ENCODE results near the gene ERO1B.
"Not testable (repeated sequence)": the region's sequence is repeated elsewhere in the genome, so short reads cannot be mapped to it uniquely, and the experiment has no call there.

The ERO1B gene

GRCh38 chr1:236204039-236204438 is 77.7 kb downstream of the ERO1B start:
- no peak for DNase-seq (ENCODE audit: low read depth)
- TF ChIP-seq, protein P1, sequence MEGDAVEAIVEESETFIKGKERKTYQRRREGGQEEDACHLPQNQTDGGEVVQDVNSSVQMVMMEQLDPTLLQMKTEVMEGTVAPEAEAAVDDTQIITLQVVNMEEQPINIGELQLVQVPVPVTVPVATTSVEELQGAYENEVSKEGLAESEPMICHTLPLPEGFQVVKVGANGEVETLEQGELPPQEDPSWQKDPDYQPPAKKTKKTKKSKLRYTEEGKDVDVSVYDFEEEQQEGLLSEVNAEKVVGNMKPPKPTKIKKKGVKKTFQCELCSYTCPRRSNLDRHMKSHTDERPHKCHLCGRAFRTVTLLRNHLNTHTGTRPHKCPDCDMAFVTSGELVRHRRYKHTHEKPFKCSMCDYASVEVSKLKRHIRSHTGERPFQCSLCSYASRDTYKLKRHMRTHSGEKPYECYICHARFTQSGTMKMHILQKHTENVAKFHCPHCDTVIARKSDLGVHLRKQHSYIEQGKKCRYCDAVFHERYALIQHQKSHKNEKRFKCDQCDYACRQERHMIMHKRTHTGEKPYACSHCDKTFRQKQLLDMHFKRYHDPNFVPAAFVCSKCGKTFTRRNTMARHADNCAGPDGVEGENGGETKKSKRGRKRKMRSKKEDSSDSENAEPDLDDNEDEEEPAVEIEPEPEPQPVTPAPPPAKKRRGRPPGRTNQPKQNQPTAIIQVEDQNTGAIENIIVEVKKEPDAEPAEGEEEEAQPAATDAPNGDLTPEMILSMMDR (IDR thresholded peaks at IDR 0.05; ENCODE audit: insufficient read depth, low read depth, low read length, missing control alignments), result no peak
- H3K4me3 ChIP-seq (ENCODE audit: low read depth, low read length), result no peak overlapping the region

DNA sequence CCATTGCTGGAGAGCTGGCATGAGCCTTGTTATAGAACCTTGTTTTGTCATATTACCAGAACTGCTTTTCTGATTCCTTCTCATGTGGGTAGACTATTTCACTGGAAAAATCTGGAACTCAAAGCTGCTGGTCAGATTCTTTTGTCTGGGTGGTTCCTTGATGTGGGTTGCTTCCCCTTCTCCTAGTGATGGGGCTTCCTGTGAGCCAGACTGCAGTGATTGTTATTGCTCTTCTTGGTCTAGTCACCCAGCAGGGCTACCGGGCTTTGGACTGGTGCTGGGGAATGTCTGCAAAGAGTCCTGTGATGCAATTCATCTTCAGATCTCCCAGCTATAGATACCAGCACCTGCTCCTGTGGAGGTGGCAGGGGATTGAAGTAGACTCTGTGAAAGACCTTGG is 80.0 kb downstream of the ERO1B start:
- H3K4me3 ChIP-seq (ENCODE audit: low read depth, low read length), result no peak overlapping the region
- TF ChIP-seq, protein P1 (IDR thresholded peaks at IDR 0.05; ENCODE audit: insufficient read depth, low read depth, low read length, missing control alignments), result no peak
- no peak for DNase-seq (ENCODE audit: low read depth)

DNA sequence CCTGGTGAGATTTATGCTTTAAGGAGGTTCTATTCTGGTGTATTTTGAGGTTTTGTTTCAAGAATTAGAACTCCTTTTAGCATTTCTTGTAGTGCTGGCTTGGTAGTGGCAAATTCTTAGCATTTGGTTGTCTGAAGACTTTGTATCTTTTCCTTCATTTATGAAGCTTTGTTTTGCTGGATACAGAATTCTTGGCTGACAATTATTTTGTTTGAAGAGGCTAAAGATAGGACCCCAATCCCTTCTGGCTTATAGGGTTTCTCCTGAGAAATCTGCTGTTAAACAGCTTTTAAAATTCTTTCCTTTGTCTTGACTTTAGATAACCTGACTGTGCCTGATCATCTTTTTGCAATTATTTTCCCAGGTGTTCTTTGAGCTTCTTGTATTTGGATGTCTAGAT is 80.8 kb downstream of the ERO1B start:
- TF ChIP-seq, protein P1 (IDR thresholded peaks at IDR 0.05; ENCODE audit: insufficient read depth, low read depth, low read length, missing control alignments), result no peak
- no peak for DNase-seq (ENCODE audit: low read depth)
- no peak overlapping the region for H3K4me3 ChIP-seq (ENCODE audit: low read depth, low read length)

- no peak overlapping the region for H3K4me3 ChIP-seq (ENCODE audit: low read depth, low read length)
- DNase-seq (ENCODE audit: low read depth), result no peak
- TF ChIP-seq, protein P1 (IDR thresholded peaks at IDR 0.05; ENCODE audit: insufficient read depth, low read depth, low read length, missing control alignments), result no peak
These were observed 88.6 kb downstream of the ERO1B start for GRCh38 chr1:236193184-236193583.

DNA sequence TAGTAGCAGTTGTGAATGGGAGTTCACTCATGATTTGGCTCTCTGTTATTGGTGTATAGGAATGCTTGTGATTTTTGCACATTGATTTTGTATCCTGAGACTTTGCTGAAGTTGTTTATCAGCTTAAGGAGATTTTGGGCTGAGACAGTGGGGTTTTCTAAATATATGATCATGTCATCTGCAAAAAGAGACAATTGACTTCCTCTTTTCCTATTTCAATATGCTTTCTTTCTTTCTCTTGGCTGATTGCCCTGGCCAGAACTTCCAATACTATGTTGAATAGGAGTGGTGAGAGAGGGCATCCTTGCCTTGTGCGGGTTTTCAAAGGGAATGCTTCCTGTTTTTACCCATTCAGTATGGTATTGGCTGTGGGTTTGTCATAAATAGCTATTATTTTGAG is 93.7 kb downstream of the ERO1B start:
- DNase-seq (ENCODE audit: low read depth); H3K4me3 ChIP-seq (ENCODE audit: low read depth, low read length): not testable (repeated sequence)

- DNase-seq (ENCODE audit: low read depth); H3K4me3 ChIP-seq (ENCODE audit: low read depth, low read length): not testable (repeated sequence)
These were observed 95.3 kb downstream of the ERO1B start for GRCh38 chr1:236186471-236186870.

- no peak overlapping the region for H3K4me3 ChIP-seq (ENCODE audit: low read depth, low read length)
- TF ChIP-seq, protein P1 (IDR thresholded peaks at IDR 0.05; ENCODE audit: insufficient read depth, low read depth, low read length, missing control alignments), result no peak
- no peak for DNase-seq (ENCODE audit: low read depth)
These were observed 96.1 kb downstream of the ERO1B start for GRCh38 chr1:236185687-236186086.

GRCh38 chr1:236181059-236181458 is 100.7 kb downstream of the ERO1B start:
- TF ChIP-seq, protein P1 (IDR thresholded peaks at IDR 0.05; ENCODE audit: insufficient read depth, low read depth, low read length, missing control alignments), result no peak
- DNase-seq (ENCODE audit: low read depth), result no peak
- H3K4me3 ChIP-seq (ENCODE audit: low read depth, low read length), result no peak overlapping the region

Measured in GM12865 (cell line).